Body of pancreas (tissue), 4 donors: ENCODE measurements around the gene LYZL4. TPM values are rescaled to one million over a fixed set of nuclear protein-coding genes. Genes with fewer than 3 reads are reported as not detected.

Experiments used
- ATAC-seq: fragments of 150-250 bp; one replicate; pipeline ENCODE4 v1.9.1; 2016
- DNase-seq, 4 donors: peaks; one replicate each; pipeline ENCODE4 v3.0.0-alpha.2; 2019
- H3K27ac ChIP-seq, 4 donors: fragments of 200-600 bp; sonication (generic); 1 replicate in 3 of 4; 2 replicates in 1 of 4; pipeline versions ENCODE4 v1.5.1 to v1.6.1; 2016 to 2019; ENCODE audit warnings: mild to moderate bottlenecking in 1 of 4, mixed read lengths in 1 of 4, moderate library complexity in 1 of 4
- H3K27me3 ChIP-seq, 2 donors: fragments of 200-600 bp; sonication (generic); one replicate each; pipeline ENCODE4 v1.6.0; 2016; ENCODE audit warnings: mild to moderate bottlenecking in 1 of 2
- H3K36me3 ChIP-seq, 2 donors: fragments of 200-600 bp; sonication (generic); replicated peaks in 1 of 2; 2 replicates each; pipeline ENCODE4 v1.5.1; 2016; ENCODE audit warnings: low read depth in 2 of 2; ENCODE audit not compliant: insufficient read depth in 1 of 2
- H3K4me1 ChIP-seq: fragments of 200-600 bp; sonication (generic); one replicate; pipeline ENCODE4 v1.6.0; 2016
- H3K4me3 ChIP-seq, 2 donors: fragments of 200-600 bp; sonication (generic); 1 replicate in 1 of 2; 2 replicates in 1 of 2; pipeline ENCODE4 v1.5.1; 2016 to 2019
- H3K9me3 ChIP-seq, 3 donors: fragments of 200-600 bp; sonication (generic); 1 replicate in 2 of 3; 2 replicates in 1 of 3; pipeline ENCODE4 v1.5.1; 2016
- POLR2A ChIP-seq, 3 donors: fragments of 450-650 bp; IDR thresholded peaks; one replicate each; pipeline ENCODE4 v1.6.1; 2016; ENCODE audit warnings: antibody characterized with exemption in 3 of 3, mild to moderate bottlenecking in 2 of 3
- WGBS, 2 donors: methylation state at CpG; one replicate each; pipeline ENCODE4 v1.1.5; 2017; 5-methylcytosine and 5-hydroxymethylcytosine counted together
- intact Hi-C: fragments of 100-400 bp; cut with DNase I; formaldehyde crosslinking; loops from one replicate; pipeline ENCODE4 v1.15.1; 2023
- total RNA-seq, 2 donors: library from RNA; depleted of rRNA; stranded (reverse); fragments of >200 nt; gene quantifications; one replicate each; pipeline ENCODE4 v1.1.0, GENCODE V29; 2016
- TF ChIP-seq, protein P1 (sequence below), 7 experiments: fragments of 450-650 bp in 4 of 7; fragments of 200-600 bp in 3 of 7; sonication (generic) in 3 of 7; IDR thresholded peaks; one replicate each; pipeline ENCODE4 v1.5.1; 2016 to 2019; ENCODE audit warnings: antibody characterized with exemption in 7 of 7

Gene LYZL4
- total RNA-seq, 2 donors from 2014 or later = not detected

DNA sequence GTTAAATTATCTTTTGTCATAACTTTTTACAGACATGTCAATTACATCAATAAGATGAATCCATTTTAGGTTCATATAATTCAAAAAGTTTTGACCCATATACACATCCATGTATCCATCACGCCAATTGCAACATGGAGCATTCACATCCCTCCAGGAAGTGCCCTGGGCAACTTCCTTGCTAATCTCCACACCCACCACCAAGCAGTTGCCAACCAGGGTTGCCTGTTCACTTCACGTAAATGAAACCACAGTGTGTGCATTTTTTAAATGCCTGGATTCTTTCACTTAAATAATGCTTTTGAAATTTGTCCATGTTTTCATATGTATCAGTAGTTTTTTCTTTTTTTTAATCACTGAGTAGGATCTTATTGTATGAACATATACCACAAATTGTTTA, 40.7 kb upstream of the LYZL4 start:
- Histone ChIP-seq H3K9me3 (no peaks in the 10 kb centered on the region), H3K27me3 (no peaks in the 10 kb centered on the region), H3K36me3 (no peaks in the 10 kb centered on the region), H3K4me1 (no peaks in the 10 kb centered on the region), H3K27ac (no peak overlapping the region), H3K4me3 (no peak overlapping the region)
- ATAC-seq = no peak
- no peak for DNase-seq
- TF ChIP-seq, protein P1, sequence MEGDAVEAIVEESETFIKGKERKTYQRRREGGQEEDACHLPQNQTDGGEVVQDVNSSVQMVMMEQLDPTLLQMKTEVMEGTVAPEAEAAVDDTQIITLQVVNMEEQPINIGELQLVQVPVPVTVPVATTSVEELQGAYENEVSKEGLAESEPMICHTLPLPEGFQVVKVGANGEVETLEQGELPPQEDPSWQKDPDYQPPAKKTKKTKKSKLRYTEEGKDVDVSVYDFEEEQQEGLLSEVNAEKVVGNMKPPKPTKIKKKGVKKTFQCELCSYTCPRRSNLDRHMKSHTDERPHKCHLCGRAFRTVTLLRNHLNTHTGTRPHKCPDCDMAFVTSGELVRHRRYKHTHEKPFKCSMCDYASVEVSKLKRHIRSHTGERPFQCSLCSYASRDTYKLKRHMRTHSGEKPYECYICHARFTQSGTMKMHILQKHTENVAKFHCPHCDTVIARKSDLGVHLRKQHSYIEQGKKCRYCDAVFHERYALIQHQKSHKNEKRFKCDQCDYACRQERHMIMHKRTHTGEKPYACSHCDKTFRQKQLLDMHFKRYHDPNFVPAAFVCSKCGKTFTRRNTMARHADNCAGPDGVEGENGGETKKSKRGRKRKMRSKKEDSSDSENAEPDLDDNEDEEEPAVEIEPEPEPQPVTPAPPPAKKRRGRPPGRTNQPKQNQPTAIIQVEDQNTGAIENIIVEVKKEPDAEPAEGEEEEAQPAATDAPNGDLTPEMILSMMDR (IDR thresholded peaks at IDR 0.05) = no peak
- no peak for TF ChIP-seq POLR2A (IDR thresholded peaks at IDR 0.05)
- WGBS, 2 donors = 80 to 85% methylated on average over 2 of the region's 2 CpGs
- intact Hi-C loops = no loop called here

- TF ChIP-seq POLR2A (IDR thresholded peaks at IDR 0.05) = no peak
- intact Hi-C loops = no loop called here
- no peaks in the 10 kb centered on the region for H3K9me3 ChIP-seq
- 88 to 100% methylated on average over 1 of the region's 1 CpG for WGBS, 2 donors
- no peak for ATAC-seq
- no peak overlapping the region for H3K4me3 ChIP-seq
- H3K27me3 ChIP-seq = no peaks in the 10 kb centered on the region
- no peak overlapping the region for H3K27ac ChIP-seq
- no peak for DNase-seq
- no peaks in the 10 kb centered on the region for H3K4me1 ChIP-seq
- H3K36me3 ChIP-seq = no peaks in the 10 kb centered on the region
Observed at GRCh38 chr3:42450567-42450966, 40.2 kb upstream of the LYZL4 start.

- no peak for DNase-seq
- no peak for ATAC-seq
- no peaks in the 10 kb centered on the region for H3K27me3 ChIP-seq
- H3K9me3 ChIP-seq = no peaks in the 10 kb centered on the region
- H3K4me3 ChIP-seq = no peak overlapping the region
- no peaks in the 10 kb centered on the region for H3K4me1 ChIP-seq
- no peaks in the 10 kb centered on the region for H3K36me3 ChIP-seq
- intact Hi-C loops = loop anchor here (10.0 kb wide), 1 partner anchor 213 kb away; no protein-coding TSS in a partner anchor
- TF ChIP-seq, protein P1 (IDR thresholded peaks at IDR 0.05) = no peak
- no peak for TF ChIP-seq POLR2A (IDR thresholded peaks at IDR 0.05)
- no peak overlapping the region for H3K27ac ChIP-seq
- WGBS, 2 donors = 63 to 69% methylated on average over 1 of the region's 1 CpG
Observed at GRCh38 chr3:42447481-42447880, 37.1 kb upstream of the LYZL4 start.

- no peak for ATAC-seq
- 51 to 63% methylated on average over 4 of the region's 4 CpGs for WGBS, 2 donors
- TF ChIP-seq POLR2A (IDR thresholded peaks at IDR 0.05) = no peak
- TF ChIP-seq, protein P1 (IDR thresholded peaks at IDR 0.05) = no peak
Observed at GRCh38 chr3:42446111-42447050, 36.0 kb upstream of the LYZL4 start.

DNA sequence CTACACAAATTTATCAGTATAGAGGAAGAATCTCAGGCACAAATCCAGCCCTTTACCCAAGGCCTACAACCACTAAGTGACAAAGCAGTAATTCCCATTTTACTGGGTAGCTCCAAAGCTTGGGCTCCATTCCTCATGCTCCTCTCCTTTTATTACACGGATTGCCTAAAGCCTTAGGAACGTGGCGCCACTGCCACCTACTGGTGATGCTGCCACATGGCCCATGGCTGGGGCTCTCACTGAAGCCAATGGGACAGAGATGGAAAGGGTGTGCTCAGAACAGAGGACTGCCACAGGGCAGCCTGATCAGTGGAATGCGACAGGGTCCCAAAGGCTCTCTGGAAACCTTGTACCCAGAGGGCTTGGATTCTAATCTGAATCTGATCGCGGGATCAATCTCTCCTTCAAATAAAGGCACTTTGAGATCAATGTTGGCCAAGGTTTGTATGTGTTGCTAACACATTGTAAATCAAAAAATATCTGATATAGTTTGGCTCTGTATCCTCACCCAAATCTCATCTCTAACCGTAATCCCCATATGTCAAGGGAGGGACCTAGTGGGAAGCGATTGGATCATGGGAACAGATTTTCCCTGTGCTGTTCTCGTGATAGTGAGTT, 33.5 kb upstream of the LYZL4 start:
- intact Hi-C loops = loop anchor here (10.0 kb wide), 1 partner anchor 209 kb away; no protein-coding TSS in a partner anchor
- Histone ChIP-seq H3K36me3 (no peaks in the 10 kb centered on the region), H3K4me3 (no peak overlapping the region), H3K4me1 (no peaks in the 10 kb centered on the region), H3K27me3 (no peaks in the 10 kb centered on the region), H3K27ac (no peak overlapping the region), H3K9me3 (no peaks in the 10 kb centered on the region)
- 15 to 19% methylated on average over 9 of the region's 9 CpGs for WGBS, 2 donors
- ATAC-seq (peak; percentile 90), DNase-seq (peak; percentile 80 to 85 (median 82))
- TF ChIP-seq POLR2A (IDR thresholded peaks at IDR 0.05) = no peak
- TF ChIP-seq, protein P1 (IDR thresholded peaks at IDR 0.05) = peak; percentile 83 to 97 (median 94)

More at GRCh38 chr3:42446111-42447050, 36.0 kb upstream of the LYZL4 start:
- DNase-seq = no peak
- Histone ChIP-seq H3K27me3 (no peaks in the 10 kb centered on the region), H3K27ac (no peak overlapping the region), H3K4me3 (no peak overlapping the region), H3K36me3 (no peaks in the 10 kb centered on the region), H3K4me1 (no peaks in the 10 kb centered on the region), H3K9me3 (no peaks in the 10 kb centered on the region)
- intact Hi-C loops = loop anchor here (10.0 kb wide), 1 partner anchor 212 kb away; no protein-coding TSS in a partner anchor
